Tibial artery (tissue), 4 donors: ENCODE results near the gene NTN3.

Experiments
- DNase-seq, 2 donors: peaks; one replicate each; pipeline ENCODE4 v3.0.0-alpha.2; 2019
- H3K27ac ChIP-seq, 2 donors: fragments of 200-600 bp; sonication (generic) in 1 of 2; 1 replicate in 1 of 2; 2 replicates in 1 of 2; pipeline ENCODE4 v1.5.1; 2018 to 2019; ENCODE audit warnings: mild to moderate bottlenecking in 1 of 2
- H3K27me3 ChIP-seq, 2 donors: fragments of 200-600 bp; sonication (generic) in 1 of 2; one replicate each; pipeline versions ENCODE4 v1.5.1 to v1.6.0; 2016 to 2019
- H3K36me3 ChIP-seq, 3 donors: fragments of 200-600 bp; sonication (generic) in 2 of 3; one replicate each; pipeline ENCODE4 v1.5.1; 2016 to 2019; ENCODE audit warnings: mild to moderate bottlenecking in 2 of 3
- H3K4me1 ChIP-seq, 4 donors: fragments of 200-600 bp; sonication (generic) in 2 of 4; 1 replicate in 3 of 4; 2 replicates in 1 of 4; pipeline ENCODE4 v1.5.1; 2016 to 2019
- H3K4me3 ChIP-seq, 2 donors: fragments of 200-600 bp; sonication (generic) in 1 of 2; 1 replicate in 1 of 2; 2 replicates in 1 of 2; pipeline ENCODE4 v1.5.1; 2018 to 2019; ENCODE audit warnings: mild to moderate bottlenecking in 2 of 2
- H3K9me3 ChIP-seq, 3 donors: fragments of 200-600 bp; sonication (generic) in 1 of 3; one replicate each; pipeline ENCODE4 v1.5.1; 2016 to 2019
- CTCF ChIP-seq, 2 experiments: fragments of 200-600 bp in 1 of 2; fragments of 450-650 bp in 1 of 2; IDR thresholded peaks; one replicate each; pipeline ENCODE4 v1.5.1; 2017 to 2019; ENCODE audit warnings: antibody characterized with exemption in 2 of 2, mild to moderate bottlenecking in 1 of 2, moderate library complexity in 1 of 2
- intact Hi-C: fragments of 100-400 bp; cut with DNase I; formaldehyde crosslinking; loops from one replicate; pipeline ENCODE4 v1.15.0; 2023; ENCODE audit warnings: low total_unique reads

Gene NTN3

GRCh38 chr16:2518823-2519710 lies 48.0 kb downstream of the NTN3 start:
- TF ChIP-seq CTCF (IDR thresholded peaks at IDR 0.05), result no peak
- Histone ChIP-seq H3K9me3 (no peaks in the 10 kb centered on the region), H3K4me1 (peaks cover 7 to 64% (median 59%) of the 10 kb centered on the region in 4 donors), H3K4me3 (peak overlapping the region; percentile 67), H3K36me3 (peaks cover 0 to 22% (median 16%) of the 10 kb centered on the region in 3 donors), H3K27ac (peak overlapping the region; percentile 83 to 99), H3K27me3 (no peaks in the 10 kb centered on the region)
- intact Hi-C loops, result no loop called here
- DNase-seq, result peak in 1 of 2 donors; percentile 27

GRCh38 chr16:2519711-2520080 lies 48.6 kb downstream of the NTN3 start:
- no peaks in the 10 kb centered on the region for H3K9me3 ChIP-seq
- peaks cover 0 to 28% (median 19%) of the 10 kb centered on the region in 3 donors for H3K36me3 ChIP-seq
- peaks cover 7 to 63% (median 59%) of the 10 kb centered on the region in 4 donors for H3K4me1 ChIP-seq
- peak in 1 of 2 donors; percentile 31 for DNase-seq
- no peak for TF ChIP-seq CTCF (IDR thresholded peaks at IDR 0.05)
- H3K27ac ChIP-seq, result peak overlapping the region; percentile 83 to 99
- H3K27me3 ChIP-seq, result no peaks in the 10 kb centered on the region
- peak overlapping the region; percentile 67 for H3K4me3 ChIP-seq
- intact Hi-C loops, result no loop called here

GRCh38 chr16:2520097-2520783 lies 49.1 kb downstream of the NTN3 start, which contains the start of gene AMDHD2:
Gene AMDHD2, plus strand, starts transcription at chr16:2520371. Its CDS starts 88 bp downstream, at chr16:2520459.
- peaks cover 0 to 33% (median 19%) of the 10 kb centered on the region in 3 donors for H3K36me3 ChIP-seq
- H3K4me3 ChIP-seq, result peak within 1 kb of the TSS; percentile 67
- peaks cover 7 to 58% (median 53%) of the 10 kb centered on the region in 4 donors for H3K4me1 ChIP-seq
- TF ChIP-seq CTCF (IDR thresholded peaks at IDR 0.05), result no peak
- H3K27ac ChIP-seq, result peak within 1 kb of the TSS; percentile 83 to 99
- DNase-seq, result peak; percentile 92 to 93
- intact Hi-C loops, result no loop called here
- no peaks in the 10 kb centered on the region for H3K9me3 ChIP-seq
- no peaks in the 10 kb centered on the region for H3K27me3 ChIP-seq

GRCh38 chr16:2520784-2521531 lies 49.9 kb downstream of the NTN3 start:
- Histone ChIP-seq H3K4me3 (peak overlapping the region; percentile 67), H3K36me3 (peaks cover 0 to 39% (median 19%) of the 10 kb centered on the region in 3 donors), H3K9me3 (no peaks in the 10 kb centered on the region), H3K27ac (peak overlapping the region; percentile 74 to 83), H3K27me3 (no peaks in the 10 kb centered on the region), H3K4me1 (peaks cover 7 to 51% (median 47%) of the 10 kb centered on the region in 4 donors)
- intact Hi-C loops, result no loop called here
- DNase-seq, result peak in 1 of 2 donors; percentile 19
- TF ChIP-seq CTCF (IDR thresholded peaks at IDR 0.05), result no peak
